ENCODE data around the gene CRTAC1.
A peak's percentile ranks its signal among the peaks of the same experiment; 100 is the strongest.

DNA sequence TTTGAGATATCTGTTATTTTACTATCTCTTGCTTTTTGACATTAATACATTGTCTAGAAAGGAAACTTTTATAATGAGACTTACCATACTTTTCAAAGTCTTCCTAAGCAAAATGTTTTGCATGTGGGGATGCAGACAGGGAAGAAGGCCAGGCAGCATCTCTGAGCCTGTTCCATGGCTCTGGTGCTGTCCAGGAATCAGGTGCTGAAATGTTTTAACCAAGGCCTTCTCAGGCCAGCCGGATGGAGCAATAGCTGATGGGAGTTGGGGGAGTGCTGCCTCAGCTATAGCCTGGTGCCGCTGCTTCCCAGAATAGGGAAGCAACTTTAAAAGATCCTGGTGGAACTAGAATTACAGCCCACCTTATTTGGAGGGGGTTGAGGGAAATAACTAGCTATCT is 38.5 kb downstream of the CRTAC1 start:
- TF ChIP-seq, protein P1, sequence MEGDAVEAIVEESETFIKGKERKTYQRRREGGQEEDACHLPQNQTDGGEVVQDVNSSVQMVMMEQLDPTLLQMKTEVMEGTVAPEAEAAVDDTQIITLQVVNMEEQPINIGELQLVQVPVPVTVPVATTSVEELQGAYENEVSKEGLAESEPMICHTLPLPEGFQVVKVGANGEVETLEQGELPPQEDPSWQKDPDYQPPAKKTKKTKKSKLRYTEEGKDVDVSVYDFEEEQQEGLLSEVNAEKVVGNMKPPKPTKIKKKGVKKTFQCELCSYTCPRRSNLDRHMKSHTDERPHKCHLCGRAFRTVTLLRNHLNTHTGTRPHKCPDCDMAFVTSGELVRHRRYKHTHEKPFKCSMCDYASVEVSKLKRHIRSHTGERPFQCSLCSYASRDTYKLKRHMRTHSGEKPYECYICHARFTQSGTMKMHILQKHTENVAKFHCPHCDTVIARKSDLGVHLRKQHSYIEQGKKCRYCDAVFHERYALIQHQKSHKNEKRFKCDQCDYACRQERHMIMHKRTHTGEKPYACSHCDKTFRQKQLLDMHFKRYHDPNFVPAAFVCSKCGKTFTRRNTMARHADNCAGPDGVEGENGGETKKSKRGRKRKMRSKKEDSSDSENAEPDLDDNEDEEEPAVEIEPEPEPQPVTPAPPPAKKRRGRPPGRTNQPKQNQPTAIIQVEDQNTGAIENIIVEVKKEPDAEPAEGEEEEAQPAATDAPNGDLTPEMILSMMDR (IDR thresholded peaks at IDR 0.05; ENCODE audit: low read depth, low read length, missing input control), result no peak
- TF ChIP-seq, protein P2, sequence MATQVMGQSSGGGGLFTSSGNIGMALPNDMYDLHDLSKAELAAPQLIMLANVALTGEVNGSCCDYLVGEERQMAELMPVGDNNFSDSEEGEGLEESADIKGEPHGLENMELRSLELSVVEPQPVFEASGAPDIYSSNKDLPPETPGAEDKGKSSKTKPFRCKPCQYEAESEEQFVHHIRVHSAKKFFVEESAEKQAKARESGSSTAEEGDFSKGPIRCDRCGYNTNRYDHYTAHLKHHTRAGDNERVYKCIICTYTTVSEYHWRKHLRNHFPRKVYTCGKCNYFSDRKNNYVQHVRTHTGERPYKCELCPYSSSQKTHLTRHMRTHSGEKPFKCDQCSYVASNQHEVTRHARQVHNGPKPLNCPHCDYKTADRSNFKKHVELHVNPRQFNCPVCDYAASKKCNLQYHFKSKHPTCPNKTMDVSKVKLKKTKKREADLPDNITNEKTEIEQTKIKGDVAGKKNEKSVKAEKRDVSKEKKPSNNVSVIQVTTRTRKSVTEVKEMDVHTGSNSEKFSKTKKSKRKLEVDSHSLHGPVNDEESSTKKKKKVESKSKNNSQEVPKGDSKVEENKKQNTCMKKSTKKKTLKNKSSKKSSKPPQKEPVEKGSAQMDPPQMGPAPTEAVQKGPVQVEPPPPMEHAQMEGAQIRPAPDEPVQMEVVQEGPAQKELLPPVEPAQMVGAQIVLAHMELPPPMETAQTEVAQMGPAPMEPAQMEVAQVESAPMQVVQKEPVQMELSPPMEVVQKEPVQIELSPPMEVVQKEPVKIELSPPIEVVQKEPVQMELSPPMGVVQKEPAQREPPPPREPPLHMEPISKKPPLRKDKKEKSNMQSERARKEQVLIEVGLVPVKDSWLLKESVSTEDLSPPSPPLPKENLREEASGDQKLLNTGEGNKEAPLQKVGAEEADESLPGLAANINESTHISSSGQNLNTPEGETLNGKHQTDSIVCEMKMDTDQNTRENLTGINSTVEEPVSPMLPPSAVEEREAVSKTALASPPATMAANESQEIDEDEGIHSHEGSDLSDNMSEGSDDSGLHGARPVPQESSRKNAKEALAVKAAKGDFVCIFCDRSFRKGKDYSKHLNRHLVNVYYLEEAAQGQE (IDR thresholded peaks at IDR 0.05), result peak; percentile 99

Data from liver (tissue), 2 donors.